Liver (tissue), 9 donors: ENCODE data around the gene TMEM272. TPM values are rescaled to one million over a fixed set of nuclear protein-coding genes. Genes with fewer than 3 reads are reported as not detected.

Experiments used
- DNase-seq: peaks from one replicate; pipeline ENCODE4 v3.0.0-alpha.2; 2017; ENCODE audit warnings: low spot score
- H3K27ac ChIP-seq, 2 donors: one replicate each; pipeline ENCODE4 v1.7.0; 2013; ENCODE audit warnings: inconsistent platforms in 2 of 2, low read length in 2 of 2, control low read depth in 1 of 2, low read depth in 1 of 2, mild to moderate bottlenecking in 1 of 2
- H3K27me3 ChIP-seq, 4 donors: one replicate each; pipeline versions ENCODE4 v1.6.1 to v1.7.0; 2013; ENCODE audit warnings: low read length in 3 of 4, inconsistent platforms in 1 of 4, mild to moderate bottlenecking in 1 of 4, moderate library complexity in 1 of 4; ENCODE audit not compliant: control insufficient read depth in 4 of 4, insufficient read depth in 4 of 4
- H3K36me3 ChIP-seq, 4 donors: one replicate each; pipeline versions ENCODE4 v1.6.1 to v1.7.0; 2013; ENCODE audit warnings: low read length in 3 of 4, mild to moderate bottlenecking in 3 of 4, low read depth in 1 of 4, moderate library complexity in 1 of 4; ENCODE audit not compliant: control insufficient read depth in 4 of 4, insufficient read depth in 3 of 4
- H3K4me1 ChIP-seq, 4 donors: one replicate each; pipeline versions ENCODE4 v1.6.1 to v1.7.0; 2013; ENCODE audit warnings: low read length in 3 of 4, mild to moderate bottlenecking in 3 of 4, moderate library complexity in 1 of 4; ENCODE audit not compliant: control insufficient read depth in 4 of 4, insufficient read depth in 4 of 4
- H3K4me3 ChIP-seq, 3 donors: one replicate each; pipeline versions ENCODE4 v1.6.1 to v1.7.0; 2013; ENCODE audit warnings: low read length in 3 of 3, control low read depth in 1 of 3, low read depth in 1 of 3, mild to moderate bottlenecking in 1 of 3
- H3K9ac ChIP-seq, 2 donors: one replicate each; pipeline ENCODE4 v1.7.0; 2013; ENCODE audit warnings: low read length in 2 of 2, mild to moderate bottlenecking in 2 of 2, moderate library complexity in 2 of 2, control low read depth in 1 of 2, low read depth in 1 of 2
- H3K9me3 ChIP-seq, 4 donors: one replicate each; pipeline versions ENCODE4 v1.6.1 to v1.7.0; 2013; ENCODE audit warnings: low read length in 3 of 4; ENCODE audit not compliant: control insufficient read depth in 4 of 4
- EGR1 ChIP-seq, 2 donors: IDR thresholded peaks; 2 replicates each; pipeline ENCODE4 v1.6.1; 2016 to 2018; ENCODE audit warnings: antibody characterized with exemption in 2 of 2, low read depth in 2 of 2
- FOXA1 ChIP-seq: IDR thresholded peaks from 2 replicates; pipeline ENCODE4 v1.6.1; 2016; ENCODE audit warnings: antibody characterized with exemption
- FOXA2 ChIP-seq: IDR thresholded peaks from 2 replicates; pipeline ENCODE4 v1.6.1; 2016; ENCODE audit warnings: antibody characterized with exemption
- GABPA ChIP-seq, 2 donors: IDR thresholded peaks in 1 of 2; conservative IDR thresholded peaks in 1 of 2; 2 replicates each; pipeline ENCODE4 v1.6.1; 2016; ENCODE audit warnings: antibody characterized with exemption in 2 of 2, mild to moderate bottlenecking in 1 of 2, moderate library complexity in 1 of 2
- HNF4A ChIP-seq, 2 donors: conservative IDR thresholded peaks; 2 replicates each; pipeline ENCODE4 v1.6.1; 2016; ENCODE audit warnings: antibody characterized with exemption in 2 of 2, mild to moderate bottlenecking in 2 of 2
- HNF4G ChIP-seq: IDR thresholded peaks from 2 replicates; pipeline ENCODE4 v1.6.1; 2016; ENCODE audit warnings: antibody characterized with exemption
- JUND ChIP-seq, 2 donors: IDR thresholded peaks; 2 replicates each; pipeline ENCODE4 v1.6.1; 2016; ENCODE audit warnings: antibody characterized with exemption in 2 of 2
- NR2F2 ChIP-seq: IDR thresholded peaks from 2 replicates; pipeline ENCODE4 v1.6.1; 2016; ENCODE audit warnings: antibody characterized with exemption
- RAD21 ChIP-seq, 2 donors: IDR thresholded peaks; 2 replicates each; pipeline ENCODE4 v1.6.1; 2016; ENCODE audit warnings: antibody characterized with exemption in 2 of 2, mild to moderate bottlenecking in 2 of 2
- RXRA ChIP-seq, 2 donors: IDR thresholded peaks; 2 replicates each; pipeline ENCODE4 v1.6.1; 2017 to 2018; ENCODE audit warnings: antibody characterized with exemption in 2 of 2, mild to moderate bottlenecking in 1 of 2
- SP1 ChIP-seq: IDR thresholded peaks from 2 replicates; pipeline ENCODE4 v1.6.1; 2018; ENCODE audit warnings: antibody characterized with exemption, mild to moderate bottlenecking
- TAF1 ChIP-seq: conservative IDR thresholded peaks from 2 replicates; pipeline ENCODE4 v1.6.1; 2016; ENCODE audit warnings: antibody characterized with exemption, mild to moderate bottlenecking
- YY1 ChIP-seq: IDR thresholded peaks from 2 replicates; pipeline ENCODE4 v1.6.1; 2016; ENCODE audit warnings: antibody characterized with exemption, mild to moderate bottlenecking
- WGBS: extraction: QIAGEN DNeasy Blood & Tissue Kit; methylation state at CpG from one replicate; pipeline ENCODE4 v1.1.7; 2013; 5-methylcytosine and 5-hydroxymethylcytosine counted together
- polyA plus RNA-seq, 2 donors: library from polyadenylated mRNA; stranded (reverse) in 1 of 2; unstranded in 1 of 2; fragments of 200-250 nt in 1 of 2; fragments of >200 nt in 1 of 2; fragmentation: Nextera tagmentation in 1 of 2; extraction: Ambion mirVana in 1 of 2; gene quantifications; one replicate each; pipeline versions ENCODE4 v1.2.1 to v1.2.3, GENCODE V29; 2013 to 2015
- total RNA-seq, 2 donors: library from RNA; depleted of rRNA; stranded (reverse); fragments of >200 nt; gene quantifications; one replicate each; pipeline ENCODE4 v1.2.3, GENCODE V29; 2014
- TF ChIP-seq, protein P1 (sequence below): IDR thresholded peaks from 2 replicates; pipeline ENCODE4 v1.6.1; 2016; ENCODE audit warnings: antibody characterized with exemption
- TF ChIP-seq, protein P2 (sequence below): IDR thresholded peaks from 2 replicates; pipeline ENCODE4 v1.6.1; 2016; ENCODE audit warnings: antibody characterized with exemption
- TF ChIP-seq, protein P3 (sequence below): fragments of 150-350 bp; IDR thresholded peaks from 2 replicates; pipeline ENCODE4 v1.5.1; 2017; ENCODE audit warnings: improper control_type of control experiment, low read depth, low read length; ENCODE audit not compliant: missing input control
- TF ChIP-seq, protein P4 (sequence below): IDR thresholded peaks from 2 replicates; pipeline ENCODE4 v1.6.1; 2016; ENCODE audit warnings: antibody characterized with exemption, mild to moderate bottlenecking
- TF ChIP-seq, protein P5 (sequence below): IDR thresholded peaks from 2 replicates; pipeline ENCODE4 v1.6.1; 2016; ENCODE audit warnings: antibody characterized with exemption
- donor health status: healthy.
- donor health status: healthy.
- donor health status: healthy.
- donor health status: healthy.
- donor health status: healthy.

The TMEM272 gene
- total and polyA plus RNA-seq, 4 donors, result 0.02 to 0.42 (median 0.10) TPM

DNA sequence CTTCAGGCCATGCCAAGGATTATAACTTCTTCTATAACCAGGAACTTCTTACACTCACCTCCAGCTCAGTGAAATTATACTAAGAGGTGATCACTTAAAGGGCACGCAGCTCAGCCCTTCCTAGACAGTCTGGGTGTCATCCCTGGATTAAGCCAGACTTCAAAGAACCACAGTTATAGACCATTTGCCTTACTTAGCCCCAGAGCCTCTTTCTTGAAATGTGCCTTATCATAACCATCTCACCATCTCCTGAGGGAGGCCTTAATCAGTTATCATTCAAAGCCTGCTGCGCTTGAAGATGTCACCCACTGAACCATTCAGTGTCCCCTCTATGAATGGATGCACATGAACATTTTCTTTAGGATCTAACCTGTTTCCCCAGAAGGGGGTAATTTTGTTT is 30.9 kb downstream of the TMEM272 start:
- H3K9me3 ChIP-seq, result no peaks in the 10 kb centered on the region
- H3K27ac ChIP-seq, result no peak overlapping the region
- no peaks in the 10 kb centered on the region for H3K36me3 ChIP-seq
- no peaks in the 10 kb centered on the region for H3K27me3 ChIP-seq
- no peak for TF ChIP-seq YY1
- TF ChIP-seq RAD21 (IDR thresholded peaks at IDR 0.05), result no peak
- TF ChIP-seq, protein P1, sequence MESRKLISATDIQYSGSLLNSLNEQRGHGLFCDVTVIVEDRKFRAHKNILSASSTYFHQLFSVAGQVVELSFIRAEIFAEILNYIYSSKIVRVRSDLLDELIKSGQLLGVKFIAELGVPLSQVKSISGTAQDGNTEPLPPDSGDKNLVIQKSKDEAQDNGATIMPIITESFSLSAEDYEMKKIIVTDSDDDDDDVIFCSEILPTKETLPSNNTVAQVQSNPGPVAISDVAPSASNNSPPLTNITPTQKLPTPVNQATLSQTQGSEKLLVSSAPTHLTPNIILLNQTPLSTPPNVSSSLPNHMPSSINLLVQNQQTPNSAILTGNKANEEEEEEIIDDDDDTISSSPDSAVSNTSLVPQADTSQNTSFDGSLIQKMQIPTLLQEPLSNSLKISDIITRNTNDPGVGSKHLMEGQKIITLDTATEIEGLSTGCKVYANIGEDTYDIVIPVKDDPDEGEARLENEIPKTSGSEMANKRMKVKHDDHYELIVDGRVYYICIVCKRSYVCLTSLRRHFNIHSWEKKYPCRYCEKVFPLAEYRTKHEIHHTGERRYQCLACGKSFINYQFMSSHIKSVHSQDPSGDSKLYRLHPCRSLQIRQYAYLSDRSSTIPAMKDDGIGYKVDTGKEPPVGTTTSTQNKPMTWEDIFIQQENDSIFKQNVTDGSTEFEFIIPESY, result no peak
- TF ChIP-seq, protein P2, sequence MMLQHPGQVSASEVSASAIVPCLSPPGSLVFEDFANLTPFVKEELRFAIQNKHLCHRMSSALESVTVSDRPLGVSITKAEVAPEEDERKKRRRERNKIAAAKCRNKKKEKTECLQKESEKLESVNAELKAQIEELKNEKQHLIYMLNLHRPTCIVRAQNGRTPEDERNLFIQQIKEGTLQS, result no peak
- no peak for TF ChIP-seq FOXA1
- TF ChIP-seq GABPA (IDR thresholded peaks at IDR 0.05 in 1 of 2, conservative IDR thresholded peaks at IDR 0.05 in 1 of 2), result no peak
- TF ChIP-seq, protein P3, sequence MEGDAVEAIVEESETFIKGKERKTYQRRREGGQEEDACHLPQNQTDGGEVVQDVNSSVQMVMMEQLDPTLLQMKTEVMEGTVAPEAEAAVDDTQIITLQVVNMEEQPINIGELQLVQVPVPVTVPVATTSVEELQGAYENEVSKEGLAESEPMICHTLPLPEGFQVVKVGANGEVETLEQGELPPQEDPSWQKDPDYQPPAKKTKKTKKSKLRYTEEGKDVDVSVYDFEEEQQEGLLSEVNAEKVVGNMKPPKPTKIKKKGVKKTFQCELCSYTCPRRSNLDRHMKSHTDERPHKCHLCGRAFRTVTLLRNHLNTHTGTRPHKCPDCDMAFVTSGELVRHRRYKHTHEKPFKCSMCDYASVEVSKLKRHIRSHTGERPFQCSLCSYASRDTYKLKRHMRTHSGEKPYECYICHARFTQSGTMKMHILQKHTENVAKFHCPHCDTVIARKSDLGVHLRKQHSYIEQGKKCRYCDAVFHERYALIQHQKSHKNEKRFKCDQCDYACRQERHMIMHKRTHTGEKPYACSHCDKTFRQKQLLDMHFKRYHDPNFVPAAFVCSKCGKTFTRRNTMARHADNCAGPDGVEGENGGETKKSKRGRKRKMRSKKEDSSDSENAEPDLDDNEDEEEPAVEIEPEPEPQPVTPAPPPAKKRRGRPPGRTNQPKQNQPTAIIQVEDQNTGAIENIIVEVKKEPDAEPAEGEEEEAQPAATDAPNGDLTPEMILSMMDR, result no peak
- TF ChIP-seq SP1, result no peak
- no peak for TF ChIP-seq RXRA (IDR thresholded peaks at IDR 0.05)
- no peak for TF ChIP-seq EGR1 (IDR thresholded peaks at IDR 0.05; ENCODE audit: low read depth in 2 of 2)
- no peak for TF ChIP-seq JUND (IDR thresholded peaks at IDR 0.05)
- no peak for TF ChIP-seq NR2F2
- TF ChIP-seq HNF4G, result no peak
- no peak for TF ChIP-seq TAF1
- TF ChIP-seq, protein P4, sequence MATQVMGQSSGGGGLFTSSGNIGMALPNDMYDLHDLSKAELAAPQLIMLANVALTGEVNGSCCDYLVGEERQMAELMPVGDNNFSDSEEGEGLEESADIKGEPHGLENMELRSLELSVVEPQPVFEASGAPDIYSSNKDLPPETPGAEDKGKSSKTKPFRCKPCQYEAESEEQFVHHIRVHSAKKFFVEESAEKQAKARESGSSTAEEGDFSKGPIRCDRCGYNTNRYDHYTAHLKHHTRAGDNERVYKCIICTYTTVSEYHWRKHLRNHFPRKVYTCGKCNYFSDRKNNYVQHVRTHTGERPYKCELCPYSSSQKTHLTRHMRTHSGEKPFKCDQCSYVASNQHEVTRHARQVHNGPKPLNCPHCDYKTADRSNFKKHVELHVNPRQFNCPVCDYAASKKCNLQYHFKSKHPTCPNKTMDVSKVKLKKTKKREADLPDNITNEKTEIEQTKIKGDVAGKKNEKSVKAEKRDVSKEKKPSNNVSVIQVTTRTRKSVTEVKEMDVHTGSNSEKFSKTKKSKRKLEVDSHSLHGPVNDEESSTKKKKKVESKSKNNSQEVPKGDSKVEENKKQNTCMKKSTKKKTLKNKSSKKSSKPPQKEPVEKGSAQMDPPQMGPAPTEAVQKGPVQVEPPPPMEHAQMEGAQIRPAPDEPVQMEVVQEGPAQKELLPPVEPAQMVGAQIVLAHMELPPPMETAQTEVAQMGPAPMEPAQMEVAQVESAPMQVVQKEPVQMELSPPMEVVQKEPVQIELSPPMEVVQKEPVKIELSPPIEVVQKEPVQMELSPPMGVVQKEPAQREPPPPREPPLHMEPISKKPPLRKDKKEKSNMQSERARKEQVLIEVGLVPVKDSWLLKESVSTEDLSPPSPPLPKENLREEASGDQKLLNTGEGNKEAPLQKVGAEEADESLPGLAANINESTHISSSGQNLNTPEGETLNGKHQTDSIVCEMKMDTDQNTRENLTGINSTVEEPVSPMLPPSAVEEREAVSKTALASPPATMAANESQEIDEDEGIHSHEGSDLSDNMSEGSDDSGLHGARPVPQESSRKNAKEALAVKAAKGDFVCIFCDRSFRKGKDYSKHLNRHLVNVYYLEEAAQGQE, result no peak
- TF ChIP-seq FOXA2, result no peak
- 98% methylated on average over 2 of the region's 2 CpGs for WGBS
- H3K9ac ChIP-seq, result no peak overlapping the region
- peaks cover 0 to 13% (median 4%) of the 10 kb centered on the region in 4 donors for H3K4me1 ChIP-seq
- no peak overlapping the region for H3K4me3 ChIP-seq
- no peak for DNase-seq

DNA sequence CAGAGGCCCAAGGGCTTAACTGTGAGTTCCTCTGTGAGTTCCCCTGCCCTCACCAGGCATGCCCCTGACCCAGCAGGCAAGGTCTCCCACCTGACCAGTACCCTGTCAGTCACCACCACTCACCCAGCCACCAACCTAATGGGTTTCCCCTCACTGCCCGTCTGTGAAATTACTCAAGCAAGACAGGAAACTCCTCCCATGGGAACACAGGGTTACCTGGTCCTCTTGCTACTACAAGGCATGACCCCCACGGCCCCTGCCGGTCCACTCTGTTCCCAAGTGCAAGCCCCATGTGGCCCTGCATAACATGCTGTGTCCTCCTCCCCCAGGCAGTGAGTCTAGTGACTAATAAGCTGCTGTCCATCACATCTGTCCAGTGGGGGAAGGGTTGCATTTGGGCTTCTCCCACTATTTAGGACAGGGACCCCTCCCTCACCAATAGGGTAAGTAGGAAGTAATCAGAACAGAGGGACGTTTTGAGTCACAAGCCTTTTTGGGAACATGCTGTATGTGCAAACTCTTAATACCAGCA is 33.0 kb downstream of the TMEM272 start:
- H3K4me3 ChIP-seq, result no peak overlapping the region
- H3K27ac ChIP-seq, result no peak overlapping the region
- H3K27me3 ChIP-seq, result no peaks in the 10 kb centered on the region
- no peak overlapping the region for H3K9ac ChIP-seq
- H3K36me3 ChIP-seq, result no peaks in the 10 kb centered on the region
- DNase-seq, result no peak
- peaks cover 0 to 13% (median 4%) of the 10 kb centered on the region in 4 donors for H3K4me1 ChIP-seq
- 71% methylated on average over 4 of the region's 4 CpGs for WGBS
- H3K9me3 ChIP-seq, result no peaks in the 10 kb centered on the region
- no peak for TF ChIP-seq FOXA2
- TF ChIP-seq GABPA (IDR thresholded peaks at IDR 0.05 in 1 of 2, conservative IDR thresholded peaks at IDR 0.05 in 1 of 2), result no peak
- no peak for TF ChIP-seq YY1
- TF ChIP-seq, protein P4, result no peak
- no peak for TF ChIP-seq JUND (IDR thresholded peaks at IDR 0.05)
- no peak for TF ChIP-seq HNF4A (conservative IDR thresholded peaks at IDR 0.05)
- TF ChIP-seq, protein P1, result no peak
- TF ChIP-seq, protein P5, sequence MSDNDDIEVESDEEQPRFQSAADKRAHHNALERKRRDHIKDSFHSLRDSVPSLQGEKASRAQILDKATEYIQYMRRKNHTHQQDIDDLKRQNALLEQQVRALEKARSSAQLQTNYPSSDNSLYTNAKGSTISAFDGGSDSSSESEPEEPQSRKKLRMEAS, result no peak
- no peak for TF ChIP-seq RXRA (IDR thresholded peaks at IDR 0.05)
- TF ChIP-seq SP1, result no peak
- no peak for TF ChIP-seq FOXA1
- TF ChIP-seq, protein P2, result no peak
